GM21447 (cell line): ENCODE results near the gene MEGF11.
"Not testable (repeated sequence)": the region's sequence is repeated elsewhere in the genome, so short reads cannot be mapped to it uniquely, and the experiment has no call there.

ENCODE experiments used
- ATAC-seq: cut with Tn5 transposase; IDR thresholded peaks from one replicate; pipeline ENCODE4 v1.9.1; 2021; ENCODE audit not compliant: unreplicated experiment

The MEGF11 gene

DNA sequence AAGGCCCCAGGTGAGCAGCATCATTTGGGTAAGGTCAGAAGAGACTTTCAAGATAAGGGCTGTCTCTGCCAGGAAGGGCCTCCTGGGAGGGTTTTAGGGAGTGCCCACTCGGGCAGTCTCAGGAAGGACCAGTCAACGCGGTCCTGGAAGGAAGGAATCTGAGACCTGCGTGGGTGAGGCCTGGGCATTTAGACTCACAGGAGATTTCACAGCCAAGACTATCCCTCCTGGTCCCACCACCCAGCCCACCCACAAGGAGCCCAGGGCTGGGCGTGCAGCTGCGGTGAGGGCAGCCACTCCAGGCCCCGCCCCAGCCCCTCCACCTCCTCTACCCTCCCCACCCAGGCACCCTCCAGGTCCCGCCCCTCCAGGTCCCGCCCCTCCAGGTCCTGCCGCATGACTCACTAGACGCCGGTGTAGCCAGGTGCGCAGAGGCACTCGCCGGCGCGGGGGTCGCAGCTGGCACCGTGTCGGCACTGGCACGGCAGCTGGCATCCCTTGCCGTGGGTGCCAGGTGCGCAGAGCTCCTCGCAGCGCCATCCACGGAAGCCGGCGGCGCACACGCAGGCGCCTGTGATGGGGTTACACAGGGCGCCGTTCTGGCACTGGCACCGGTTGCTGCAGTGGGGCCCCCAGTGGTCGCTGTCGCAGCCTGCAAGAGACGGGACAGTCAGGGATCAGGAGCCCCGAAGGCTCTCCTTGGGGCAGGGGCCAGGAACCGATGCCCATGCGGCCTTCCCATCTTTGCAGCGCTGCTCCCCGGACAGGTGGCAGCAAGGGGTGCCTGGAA lies 271.5 kb downstream of the MEGF11 start:
- ATAC-seq, result no peak

DNA sequence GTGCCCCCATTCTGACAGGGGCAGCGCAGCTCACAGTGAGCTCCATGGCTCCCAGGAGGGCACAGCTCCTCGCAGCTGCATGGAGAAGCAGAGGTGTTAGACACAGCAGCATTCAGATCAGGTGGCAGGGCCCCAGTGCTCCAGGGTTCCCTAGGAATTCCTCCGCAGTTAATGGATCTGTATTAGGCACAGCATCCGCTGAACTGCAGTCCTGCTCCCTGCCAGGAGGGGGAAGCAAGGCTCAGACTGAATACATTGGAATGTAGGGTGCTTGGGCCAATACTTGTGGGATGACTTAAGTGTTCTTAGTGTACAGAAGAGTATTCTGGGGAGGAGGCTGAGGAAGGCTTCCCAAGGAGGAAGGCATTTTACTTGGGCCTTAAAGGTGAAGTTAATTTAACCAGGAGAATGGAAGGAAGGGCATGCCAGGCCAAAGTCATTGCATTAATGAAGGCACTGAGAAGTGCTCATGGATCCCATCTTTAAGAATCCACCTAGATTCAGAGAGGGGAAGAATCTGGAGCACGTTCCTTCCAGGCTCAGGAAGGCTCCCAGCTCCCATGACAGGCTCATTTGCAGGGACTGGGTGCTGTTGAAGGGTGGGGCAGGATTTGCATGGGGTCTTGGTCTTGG lies 272.6 kb downstream of the MEGF11 start:
- ATAC-seq, result no peak

DNA sequence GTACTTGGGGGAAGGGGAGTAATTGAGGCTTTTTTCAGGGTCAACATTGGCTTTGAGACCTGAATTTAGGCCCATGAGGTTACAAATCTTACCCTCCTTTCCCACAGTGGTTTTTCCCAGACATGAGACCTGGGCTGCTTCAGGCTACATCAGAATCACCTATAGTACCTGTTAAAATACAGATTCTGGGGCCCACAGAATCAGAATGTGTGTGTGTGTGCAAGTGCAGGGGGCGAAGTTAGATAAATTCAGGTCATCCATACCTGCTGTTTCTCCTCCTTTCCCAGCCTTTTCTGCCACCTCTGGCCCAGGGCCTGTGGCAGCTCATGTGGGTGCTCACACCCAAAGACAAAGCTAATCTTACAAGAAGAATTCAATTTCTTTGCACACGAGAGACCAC lies 273.7 kb downstream of the MEGF11 start:
- no peak for ATAC-seq

DNA sequence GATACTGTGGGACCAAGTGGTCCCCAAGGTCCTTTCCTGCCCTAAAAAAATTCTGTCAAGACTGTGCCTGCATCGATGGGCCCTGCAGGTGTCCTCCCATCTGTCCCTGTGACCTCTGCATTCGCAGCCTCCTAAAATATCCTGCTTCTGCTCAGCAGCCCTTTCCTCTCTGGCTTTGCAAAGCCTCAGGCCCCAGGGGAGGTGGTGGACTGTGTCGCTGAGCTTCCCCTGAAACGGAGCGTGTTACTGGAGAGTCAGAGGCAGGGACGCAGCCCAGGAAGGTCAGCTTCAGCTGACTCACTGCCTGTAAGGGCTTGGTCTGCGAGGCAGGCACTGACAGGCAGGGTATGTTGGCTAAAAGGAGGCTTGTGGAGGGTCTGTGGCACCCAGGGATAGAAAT lies 274.2 kb downstream of the MEGF11 start:
- no peak for ATAC-seq

DNA sequence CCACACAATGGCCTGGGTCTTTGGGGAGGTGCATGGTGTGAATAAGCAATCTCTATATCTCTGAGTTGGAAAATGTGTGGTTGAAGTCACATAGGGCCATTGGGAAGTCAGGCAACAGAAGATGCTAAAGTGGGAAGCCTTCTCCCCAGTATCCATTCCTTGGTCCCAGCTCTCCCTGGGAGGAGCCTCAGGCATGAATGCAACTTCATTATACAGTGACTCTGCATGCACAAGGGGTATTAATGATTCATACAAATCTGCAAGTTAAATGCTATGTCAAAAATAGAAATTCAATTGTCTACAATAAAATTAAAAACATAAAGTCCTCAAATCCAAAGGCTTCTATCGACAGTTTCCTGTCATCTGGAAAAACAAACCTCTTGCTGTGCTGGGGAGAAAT lies 275.4 kb downstream of the MEGF11 start:
- no peak for ATAC-seq

DNA sequence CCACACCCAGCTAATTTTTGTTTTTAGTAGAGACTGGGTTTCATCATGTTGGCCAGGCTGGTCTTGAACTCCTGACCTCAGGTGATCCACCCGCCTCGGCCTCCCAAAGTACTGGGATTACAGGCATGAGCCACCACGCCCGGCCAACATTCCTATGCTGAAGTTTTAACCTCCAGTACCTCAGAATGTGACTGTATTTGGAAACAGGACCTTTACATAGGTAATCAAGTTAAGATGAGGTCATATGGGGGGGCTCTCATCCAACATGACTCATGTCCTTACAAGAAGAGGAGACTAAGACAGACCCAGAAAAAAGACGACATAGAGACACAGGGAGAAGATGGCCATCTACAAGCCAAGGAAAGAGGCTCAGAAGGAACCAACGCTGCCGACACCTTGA lies 277.4 kb downstream of the MEGF11 start:
- not testable (repeated sequence) for ATAC-seq

DNA sequence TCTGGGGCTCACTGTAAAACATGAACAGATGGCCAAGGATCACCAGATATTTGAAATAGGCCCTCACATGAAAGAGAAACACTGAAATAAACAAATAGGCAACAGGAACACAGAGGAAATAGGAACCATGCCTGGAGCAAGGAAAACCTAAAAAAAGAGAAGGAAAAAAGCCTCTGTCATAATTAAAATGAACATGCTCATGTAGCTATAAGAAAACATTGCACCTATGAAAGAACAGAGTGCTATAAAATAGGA lies 281.9 kb downstream of the MEGF11 start:
- no peak for ATAC-seq

DNA sequence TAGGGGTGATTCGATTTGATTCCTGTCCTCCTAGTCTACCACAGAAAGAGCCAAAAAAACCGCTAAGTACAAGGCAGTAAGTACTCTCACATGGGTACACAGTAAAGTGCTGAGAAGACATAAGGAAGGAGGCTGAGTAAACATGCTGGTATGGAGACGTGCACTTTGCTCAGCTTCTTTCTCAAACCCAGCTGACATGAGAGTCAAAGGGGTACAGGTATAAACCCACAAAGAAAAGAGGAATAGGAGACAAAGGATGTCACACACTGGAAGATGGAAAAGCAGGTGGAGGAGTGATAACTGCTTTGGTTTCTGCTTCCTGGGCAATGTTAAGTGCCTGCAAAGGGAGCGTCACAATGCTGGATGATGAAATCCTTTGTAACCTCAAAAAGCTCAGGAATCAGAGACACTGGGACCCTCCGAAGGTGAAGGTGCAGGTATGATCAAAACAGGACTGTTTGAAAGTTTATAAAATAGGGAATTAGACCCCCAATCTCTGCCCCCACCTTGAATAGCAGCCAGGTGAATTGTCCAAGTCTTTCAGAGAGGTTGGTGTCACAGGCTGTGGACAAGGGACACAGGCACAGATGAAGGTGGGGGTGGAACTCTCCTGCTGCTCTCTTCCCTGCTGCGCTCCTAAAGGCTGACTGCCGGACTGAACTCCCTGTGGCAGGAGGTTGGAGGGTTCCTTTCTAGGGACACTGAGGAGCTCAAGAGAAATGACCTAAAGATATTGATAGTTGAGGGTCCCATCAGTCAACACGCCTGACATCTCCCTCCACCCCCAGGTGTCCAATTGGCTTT lies 282.4 kb downstream of the MEGF11 start:
- ATAC-seq, result no peak

DNA sequence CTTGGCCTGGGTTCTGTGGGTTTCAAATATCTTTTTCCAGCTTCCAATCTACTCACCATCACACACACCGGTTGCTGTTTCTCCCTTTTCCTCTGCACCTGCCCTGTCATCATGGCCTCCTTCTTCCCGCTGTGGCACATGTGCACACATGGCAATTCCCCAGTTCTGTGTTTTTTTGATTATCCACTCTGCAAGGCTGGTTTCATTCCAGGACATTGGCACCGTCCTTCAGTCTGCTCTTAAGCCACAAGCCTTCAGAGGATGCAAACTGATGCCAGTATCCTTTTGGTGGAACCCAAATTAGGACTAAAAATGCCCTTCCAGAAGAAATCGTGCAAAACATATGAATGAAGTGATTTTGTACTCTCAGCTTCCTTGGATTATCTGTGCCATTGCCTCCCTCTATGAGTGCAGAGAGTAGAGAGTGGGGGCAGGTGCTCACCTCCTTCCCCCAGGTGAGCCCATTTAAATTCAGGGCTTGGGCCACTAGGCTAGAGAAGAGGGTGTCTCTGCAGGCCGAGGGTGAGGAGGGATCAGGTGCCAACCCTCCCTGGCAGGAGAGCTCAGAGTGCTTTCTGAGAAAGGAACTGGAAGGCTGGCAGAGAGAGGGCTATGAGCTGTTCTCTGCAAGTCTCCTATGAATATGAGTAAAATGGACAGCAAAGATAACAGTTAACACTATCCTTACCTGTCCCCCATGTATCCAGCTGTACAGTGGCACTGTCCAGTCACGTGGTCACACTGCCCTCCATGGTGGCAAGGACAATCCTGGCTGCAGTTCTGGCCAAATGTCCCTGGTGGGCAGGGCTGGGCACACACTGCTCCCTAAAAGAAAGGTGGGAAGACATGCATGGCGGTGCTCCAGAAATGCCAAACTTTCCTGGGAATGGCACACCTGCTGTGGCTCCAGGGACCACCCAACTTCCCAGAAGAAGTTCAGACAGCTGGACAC lies 283.4 kb downstream of the MEGF11 start:
- ATAC-seq, result no peak

DNA sequence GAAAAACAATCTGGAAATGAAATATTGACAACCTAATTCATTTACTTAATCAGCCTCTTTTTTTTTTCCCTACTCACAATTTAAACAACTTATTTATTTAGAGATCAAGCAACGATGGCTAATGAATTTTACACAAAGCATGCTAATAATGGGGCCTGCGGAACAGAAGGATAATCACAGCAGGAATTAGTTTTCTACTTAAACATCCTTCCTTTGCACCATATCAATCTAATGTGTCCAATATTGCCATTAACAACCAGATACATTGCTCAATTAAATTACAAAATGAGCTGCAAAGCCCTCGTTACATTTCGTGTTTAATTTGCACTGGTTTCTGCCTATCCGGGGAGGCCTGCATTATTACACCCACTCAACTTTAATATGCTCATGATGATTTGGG lies 285.0 kb downstream of the MEGF11 start:
- ATAC-seq, result no peak

DNA sequence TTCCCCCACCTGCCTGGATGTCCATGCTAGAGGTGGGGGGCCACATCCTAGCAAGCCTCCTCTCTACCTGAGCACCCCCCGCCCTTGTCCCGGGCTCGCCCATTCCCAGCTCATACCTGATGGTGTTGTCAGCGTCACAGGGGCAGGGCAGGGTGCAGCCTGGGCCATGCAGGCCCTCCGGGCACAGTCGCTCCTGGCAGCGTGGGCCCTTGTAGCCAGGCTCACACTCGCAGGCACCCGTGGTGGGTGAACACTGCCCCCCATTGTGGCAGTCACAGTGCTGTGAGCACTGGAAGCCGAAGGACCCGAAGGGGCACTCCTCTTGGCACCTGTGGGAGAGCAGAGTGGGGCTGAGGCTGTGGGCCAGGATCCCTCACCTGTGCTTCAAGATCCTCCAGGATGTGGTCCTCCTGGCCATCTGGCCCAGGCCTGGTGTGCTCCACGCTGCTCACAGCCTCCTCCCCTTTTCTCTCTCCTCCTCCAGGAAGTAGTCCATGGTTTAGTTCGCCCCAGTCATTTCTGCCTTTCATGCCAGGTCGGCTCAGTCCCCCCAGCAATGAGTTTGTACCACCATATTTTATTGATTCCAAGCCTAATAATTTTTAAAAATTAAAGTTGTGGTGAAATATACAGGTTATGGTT lies 288.6 kb downstream of the MEGF11 start:
- no peak for ATAC-seq

DNA sequence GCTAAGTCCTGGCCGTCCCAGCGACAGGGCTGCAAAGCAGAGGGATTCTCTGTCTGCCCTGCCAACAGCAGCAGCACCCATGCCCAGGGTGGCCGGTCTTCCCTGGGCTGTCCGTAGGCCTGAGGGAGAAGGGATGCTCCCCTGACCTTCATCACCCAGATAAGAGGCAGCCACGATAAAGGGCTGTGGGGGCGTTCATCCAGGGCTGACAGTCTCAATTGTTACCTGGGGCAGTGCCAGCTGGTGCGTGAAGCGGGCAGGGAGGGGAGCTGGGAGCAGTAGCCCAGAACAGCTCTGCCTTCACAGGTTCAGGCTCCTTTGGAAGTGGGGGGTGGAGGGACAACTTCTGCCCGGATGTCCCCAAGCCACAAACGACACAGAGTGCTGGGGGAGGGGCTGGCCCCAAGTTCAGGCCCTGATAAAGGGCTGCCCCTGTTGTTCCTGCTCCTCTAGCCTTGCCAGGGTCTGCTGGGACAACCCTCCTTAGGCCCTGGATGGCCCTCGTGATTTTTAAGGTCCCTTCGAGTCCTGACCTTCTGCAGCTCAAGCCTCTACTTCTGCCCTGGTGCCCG lies 289.6 kb downstream of the MEGF11 start:
- ATAC-seq, result no peak

DNA sequence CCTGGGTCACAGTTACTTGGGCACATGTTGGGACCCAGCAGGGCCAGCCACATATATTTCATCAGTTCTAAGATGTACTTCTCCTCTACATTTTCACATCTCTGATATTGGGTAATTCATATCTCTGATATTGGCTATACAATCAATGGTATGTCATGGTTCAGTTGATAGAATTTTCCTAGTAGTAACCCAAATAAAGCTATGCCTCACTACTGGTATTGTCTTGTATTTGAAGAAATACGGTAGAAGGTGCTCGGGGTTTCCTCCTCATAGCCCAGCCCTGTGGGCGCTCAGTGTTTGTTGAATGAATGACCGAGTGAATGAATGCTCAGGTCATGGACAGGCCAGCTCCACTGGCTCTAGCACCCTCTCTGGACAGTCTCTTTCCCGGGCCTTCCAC lies 290.2 kb downstream of the MEGF11 start:
- no peak for ATAC-seq

DNA sequence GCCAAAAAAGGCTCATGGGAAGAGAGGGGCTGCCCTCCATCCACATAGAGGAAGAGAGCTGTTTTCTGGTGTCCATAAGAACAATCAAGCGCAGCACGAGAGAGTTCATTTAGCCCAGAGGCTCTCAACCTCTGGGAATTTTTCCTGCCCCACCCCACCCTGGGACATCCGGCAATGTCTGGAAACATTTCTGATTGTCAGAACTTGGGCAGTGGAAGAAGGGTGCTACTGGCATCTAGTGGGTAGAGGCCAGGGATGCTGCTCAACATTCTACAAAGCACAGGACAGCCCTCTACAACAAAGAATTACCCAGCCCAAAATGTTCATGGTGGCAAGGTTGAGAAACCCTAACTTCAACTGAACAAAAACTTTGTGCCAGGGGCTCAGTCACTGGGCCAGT lies 291.4 kb downstream of the MEGF11 start:
- ATAC-seq, result no peak

DNA sequence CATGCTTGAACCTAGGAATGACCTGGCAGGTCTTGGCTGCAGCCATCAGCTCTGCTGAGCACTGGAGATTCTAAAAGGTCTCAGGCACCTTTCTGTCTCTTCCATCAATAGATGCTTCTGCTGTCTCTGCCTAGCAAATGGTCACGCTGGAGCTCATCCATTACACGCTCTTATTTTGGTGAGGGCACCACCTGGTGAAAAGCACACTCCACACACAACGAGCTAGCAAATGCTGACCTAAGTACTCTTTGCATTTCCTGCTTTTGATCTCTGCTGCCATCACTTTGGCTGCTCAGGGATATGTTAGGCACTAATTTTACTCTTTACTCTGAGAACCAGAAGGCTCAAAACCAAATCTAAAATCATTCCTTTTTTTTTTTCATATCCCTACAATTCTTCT lies 293.0 kb downstream of the MEGF11 start:
- ATAC-seq, result no peak

DNA sequence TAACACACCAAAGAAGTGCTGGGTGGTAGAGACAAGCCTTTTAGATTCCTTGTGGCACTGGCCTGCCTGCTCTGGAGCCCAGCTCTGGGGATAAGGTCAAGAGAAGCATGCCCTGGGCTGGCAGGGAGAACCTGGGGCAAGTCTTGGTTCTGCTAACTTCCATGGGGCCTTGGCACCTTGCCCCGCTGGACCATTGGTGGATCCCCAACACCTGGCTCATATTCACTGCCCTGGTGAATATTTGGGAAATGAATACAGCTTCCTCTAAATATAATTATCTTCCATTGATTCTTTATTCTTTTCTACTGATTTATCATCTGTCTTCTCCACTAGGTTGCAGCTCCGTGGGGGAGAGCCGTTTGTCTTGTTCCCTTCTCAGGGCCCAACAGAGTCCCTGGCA lies 294.7 kb downstream of the MEGF11 start:
- ATAC-seq, result no peak

DNA sequence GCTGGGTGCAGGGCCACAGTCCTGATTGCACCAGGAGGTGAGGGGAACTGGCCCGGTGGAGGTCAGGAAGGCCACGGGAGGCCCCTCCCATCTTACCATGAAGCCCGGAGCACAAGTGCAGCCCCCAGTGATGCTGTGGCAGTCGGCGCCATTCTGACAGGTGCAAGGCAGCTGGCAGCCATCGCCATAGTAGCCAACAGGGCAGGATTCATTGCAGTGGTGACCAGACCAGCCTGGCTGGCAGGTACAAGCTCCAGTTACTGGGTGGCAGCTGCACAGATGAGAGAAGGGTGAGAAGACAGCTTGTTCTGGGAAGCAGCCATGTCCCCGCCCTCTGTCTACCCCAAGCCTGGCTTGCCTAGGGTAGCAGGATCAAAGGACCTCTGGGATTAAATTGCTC lies 296.1 kb downstream of the MEGF11 start:
- no peak for ATAC-seq

DNA sequence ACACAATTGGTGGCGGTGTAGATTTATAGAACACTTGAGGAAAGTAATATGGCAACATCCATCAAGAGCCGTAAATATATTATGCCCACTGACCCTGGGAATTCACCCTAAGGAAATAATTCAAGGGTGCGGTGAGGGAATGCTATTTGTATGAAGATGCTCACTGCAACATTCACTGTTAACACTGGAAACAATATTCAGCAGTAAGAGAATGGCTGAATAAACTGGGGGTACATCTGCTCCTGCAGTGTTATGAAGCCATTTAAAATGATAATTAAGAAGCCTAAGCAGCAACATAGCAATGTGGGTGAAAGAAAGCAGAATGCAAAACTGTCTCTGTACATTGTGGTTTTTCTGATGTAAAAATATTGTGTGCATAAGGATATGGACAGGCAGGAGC lies 296.7 kb downstream of the MEGF11 start:
- no peak for ATAC-seq

DNA sequence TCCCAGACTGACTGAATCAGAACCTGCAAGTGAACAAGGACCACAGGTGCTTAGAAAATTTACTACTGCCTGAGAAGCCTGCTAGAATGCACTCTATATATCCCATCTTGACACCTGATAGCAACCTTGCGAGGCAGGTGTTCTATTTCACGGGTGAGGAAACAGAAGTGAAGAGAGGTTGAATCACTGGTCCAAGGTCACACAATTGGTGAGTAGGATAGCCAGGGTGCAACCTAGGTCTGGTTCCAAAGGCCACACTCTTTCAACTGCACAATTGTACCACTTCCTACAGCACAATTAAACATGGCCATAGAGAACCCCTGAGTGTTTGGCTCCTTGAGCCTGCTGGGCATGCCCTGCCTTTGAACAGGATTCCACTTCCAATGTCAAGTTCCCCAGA lies 297.2 kb downstream of the MEGF11 start:
- no peak for ATAC-seq

DNA sequence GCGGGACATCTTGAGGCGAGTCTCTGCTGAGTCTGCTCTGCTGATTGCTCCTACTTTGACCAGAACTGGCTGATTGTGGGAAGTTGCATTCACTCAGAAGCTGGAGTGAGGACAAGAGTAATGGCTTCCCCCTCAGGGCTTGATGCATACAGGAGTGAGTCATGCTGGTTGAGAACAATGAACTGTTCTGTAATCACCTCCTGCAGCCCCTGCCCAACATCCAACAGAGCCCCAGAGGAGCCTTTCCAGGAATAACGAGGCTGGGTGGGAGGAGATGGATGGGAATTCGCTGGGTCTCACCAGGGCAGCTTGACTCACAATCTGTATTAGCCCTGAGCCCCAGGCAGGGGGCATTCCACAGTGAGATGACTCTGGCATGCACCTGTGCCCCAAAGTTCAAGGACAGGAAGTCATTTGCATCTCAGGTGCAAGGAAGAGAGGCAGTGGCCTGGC lies 299.2 kb downstream of the MEGF11 start:
- ATAC-seq, result no peak
